HG02884 (cell line): ENCODE data around the gene PAFAH2.

Source experiments
- ATAC-seq: cut with Tn5 transposase; IDR thresholded peaks from one replicate; pipeline ENCODE4 v1.9.1; 2021; ENCODE audit warnings: mild to moderate bottlenecking, moderate library complexity; ENCODE audit not compliant: unreplicated experiment

Gene PAFAH2

GRCh38 chr1:25997828-25998761, at the start of gene PAFAH2:
PAFAH2 (minus strand) TSS chr1:25998063; CDS start chr1:25990816, 7,247 bp downstream.
- ATAC-seq: peak; percentile 90

DNA sequence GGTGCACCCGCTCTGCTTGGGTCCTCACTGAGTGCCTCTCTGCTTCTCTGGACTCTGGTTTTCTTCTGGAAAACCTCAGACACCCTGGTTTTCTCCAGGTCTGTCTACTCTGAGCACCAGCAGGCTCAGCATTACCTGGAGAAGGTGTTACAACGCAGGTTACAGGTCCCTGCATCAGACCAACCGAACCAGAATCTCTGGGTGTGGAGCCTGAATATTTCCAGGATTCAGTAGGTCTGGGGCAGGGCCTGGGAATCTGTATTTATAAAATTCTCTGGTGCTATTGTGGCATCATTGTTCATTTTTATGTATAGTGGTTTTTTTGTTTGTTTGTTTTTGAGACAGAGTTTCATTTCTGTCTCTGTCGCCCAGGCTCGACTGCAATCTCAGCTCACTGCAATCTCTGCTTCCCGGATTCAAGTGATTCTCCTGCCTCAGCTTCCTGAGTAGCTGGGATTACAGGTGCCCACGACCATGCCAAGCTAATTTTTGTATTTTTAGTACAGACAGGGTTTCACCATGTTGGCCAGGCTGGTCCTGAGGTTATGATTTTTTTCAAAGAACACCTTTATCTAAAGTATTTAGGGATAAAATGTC, 49.5 kb upstream of the PAFAH2 start:
- ATAC-seq: no peak

DNA sequence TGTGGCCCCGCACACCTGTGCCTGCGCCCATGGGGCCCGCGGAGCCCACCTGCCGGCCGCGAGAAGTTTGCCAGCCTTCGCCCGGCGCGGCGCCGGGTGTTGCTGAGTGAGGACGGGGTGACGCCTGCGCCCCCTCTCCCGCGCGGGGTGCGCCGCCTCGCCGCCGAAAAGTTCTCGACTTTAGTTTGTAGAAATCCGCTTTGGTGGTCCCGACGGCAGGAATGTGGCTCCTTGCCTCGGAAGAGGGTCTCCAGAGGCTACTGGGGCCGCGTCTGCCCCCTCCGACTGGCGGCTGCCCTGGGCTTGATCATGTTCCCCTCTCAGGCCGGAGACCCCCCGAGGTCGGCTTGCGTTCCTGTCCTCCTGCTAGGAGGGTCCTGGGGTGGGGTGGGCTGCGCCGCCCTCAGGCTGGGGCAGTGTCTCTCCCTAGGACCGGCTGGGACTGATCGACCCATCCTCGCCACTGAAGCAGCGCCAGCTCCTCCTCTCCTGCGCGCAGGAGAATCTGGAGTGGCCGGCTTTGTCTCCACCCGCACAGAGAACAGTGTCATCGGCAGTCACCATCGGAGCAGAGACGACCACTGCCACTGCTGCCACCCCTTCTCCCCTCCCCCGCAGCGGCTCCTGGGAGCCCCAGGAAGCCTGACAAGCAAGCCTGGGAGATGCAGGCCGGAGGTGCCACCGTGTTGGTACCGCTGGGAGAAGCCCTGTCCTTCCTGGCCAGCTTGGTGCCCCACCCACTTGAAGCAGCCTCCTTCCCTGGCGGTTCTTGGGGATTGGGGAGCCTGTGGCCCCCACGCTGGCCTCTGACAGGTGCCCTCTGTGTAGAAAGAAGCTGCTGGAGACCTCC, 48.6 kb upstream of the PAFAH2 start:
- no peak for ATAC-seq

DNA sequence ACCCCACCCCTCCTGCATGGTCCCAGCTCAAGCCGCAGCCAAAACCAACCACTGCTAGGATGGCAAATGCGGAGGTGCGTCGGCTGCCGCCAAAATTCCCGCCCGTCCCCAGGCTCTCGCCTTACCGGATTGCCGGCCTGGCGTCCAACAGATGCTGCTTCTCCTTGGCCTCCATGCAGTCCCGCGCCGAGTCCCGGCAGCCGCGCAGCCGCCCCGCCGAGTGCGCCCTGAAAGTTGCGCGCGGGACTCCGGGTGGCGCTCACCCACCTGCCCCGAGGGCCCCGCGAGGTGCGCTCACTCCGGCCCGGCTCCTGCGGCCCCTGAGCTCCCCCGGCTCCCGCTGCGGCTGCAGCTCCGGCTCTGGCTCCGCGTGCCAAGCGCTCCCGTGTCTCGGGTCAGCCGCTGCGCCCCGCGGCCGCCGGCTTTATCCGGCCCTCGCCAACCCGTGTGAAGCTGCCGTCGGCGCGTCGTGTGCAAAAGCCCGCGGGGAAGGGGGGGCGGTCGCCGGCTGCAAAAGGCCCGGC, 47.9 kb upstream of the PAFAH2 start, which contains the start of gene SLC30A2:
Gene SLC30A2, minus strand, starts transcription at position 397 of the 524 bp plus-strand sequence. Its CDS starts 222 bp downstream, at position 175.
- no peak for ATAC-seq

- no peak for ATAC-seq
Measured at GRCh38 chr1:26044971-26045721, 47.3 kb upstream of the PAFAH2 start.

DNA sequence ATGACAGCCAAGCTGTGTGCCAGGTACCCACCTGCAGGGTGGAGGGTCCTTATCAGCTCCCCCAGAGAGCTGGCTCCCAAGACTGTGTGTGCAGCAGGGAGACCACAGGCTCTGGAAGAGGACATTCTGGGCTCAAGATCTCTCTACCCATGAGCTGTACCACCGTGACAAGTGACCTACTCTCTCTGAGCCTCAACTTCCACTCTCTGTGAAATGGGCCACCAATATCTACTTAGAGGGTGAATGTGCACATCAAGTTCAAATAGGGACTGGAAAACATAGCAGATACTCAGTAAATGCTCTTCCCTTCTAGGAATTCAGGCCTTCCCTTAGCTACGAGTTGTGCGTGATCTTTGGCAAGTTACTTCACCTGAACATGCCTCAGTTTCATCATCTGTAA, 46.6 kb upstream of the PAFAH2 start:
- ATAC-seq: no peak

DNA sequence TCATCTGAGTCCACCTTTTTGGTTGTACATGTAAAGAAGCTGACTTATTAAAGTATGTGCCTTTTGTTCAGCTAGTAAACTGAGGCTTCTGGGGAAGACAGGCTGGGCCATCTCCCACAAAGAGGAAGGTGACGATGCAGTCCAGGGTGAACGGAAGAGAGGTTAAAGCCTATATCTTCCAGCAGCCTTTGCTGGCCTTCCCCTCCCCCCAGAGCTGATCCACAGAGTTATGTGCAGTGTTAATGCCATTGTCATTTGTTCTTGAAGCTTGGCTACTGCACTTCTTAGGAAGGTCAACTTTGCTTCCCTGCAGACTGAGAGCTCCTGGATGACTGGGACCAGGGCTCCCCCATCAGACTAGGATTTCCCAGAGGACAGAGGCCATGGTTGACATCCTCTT, 45.9 kb upstream of the PAFAH2 start:
- ATAC-seq: no peak

DNA sequence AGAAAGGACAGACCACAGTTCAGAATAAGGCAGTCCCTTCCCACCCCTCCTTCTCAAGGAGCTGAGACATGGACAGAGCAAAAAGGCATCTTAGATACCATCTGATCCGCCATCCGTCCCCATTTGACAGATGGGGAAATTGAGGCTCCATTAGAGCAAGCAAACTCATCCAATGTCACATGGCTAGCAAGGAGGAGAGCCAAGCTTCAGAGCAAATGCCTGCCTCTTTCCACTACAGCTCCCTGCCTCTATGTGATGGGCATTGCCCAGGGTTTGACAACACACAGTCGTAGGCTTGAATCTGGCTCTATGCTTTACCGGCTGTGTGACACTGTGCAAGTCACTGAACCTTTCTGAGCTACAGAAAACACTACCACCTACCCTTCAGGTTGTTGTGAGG, 44.1 kb upstream of the PAFAH2 start:
- no peak for ATAC-seq

DNA sequence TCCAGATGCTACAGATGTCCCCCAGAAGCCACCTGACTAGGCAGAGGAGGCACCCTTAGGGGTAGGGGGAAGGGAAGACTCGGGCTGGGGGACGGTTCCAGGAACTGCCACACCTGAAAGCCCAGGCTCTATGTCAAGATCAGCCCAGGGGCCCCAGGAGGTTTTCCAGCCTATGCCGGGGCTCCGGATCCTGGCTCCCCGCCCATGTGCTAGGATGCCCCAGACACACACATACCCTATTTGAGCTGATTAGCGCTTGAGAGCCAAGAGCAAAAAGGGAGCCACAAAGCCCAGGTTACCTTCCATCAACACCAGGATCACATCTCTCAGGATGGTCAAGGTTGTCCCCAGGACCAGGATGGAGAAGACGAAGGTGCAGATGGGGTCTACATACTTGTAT, 43.5 kb upstream of the PAFAH2 start:
- ATAC-seq: no peak

DNA sequence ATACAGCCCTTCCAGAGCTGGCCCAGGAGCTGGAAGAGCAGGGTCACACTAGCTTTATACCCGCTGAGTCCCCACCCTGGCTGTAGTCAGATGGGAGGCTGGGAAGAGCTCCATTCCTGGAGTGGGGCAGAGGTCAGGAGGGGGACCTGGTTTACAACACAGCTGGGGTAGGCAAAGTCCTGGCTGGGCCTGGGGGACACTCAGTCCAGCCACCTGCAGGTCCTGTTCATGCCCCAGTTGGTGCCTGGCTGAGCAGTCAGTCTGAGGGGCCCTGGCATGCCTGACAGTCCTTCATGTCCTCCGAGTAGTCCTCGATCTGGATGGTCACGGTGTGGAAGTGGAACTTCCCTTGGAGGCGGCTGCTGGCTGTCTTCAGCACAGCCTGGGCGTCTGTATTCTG, 41.0 kb upstream of the PAFAH2 start:
- ATAC-seq: no peak

DNA sequence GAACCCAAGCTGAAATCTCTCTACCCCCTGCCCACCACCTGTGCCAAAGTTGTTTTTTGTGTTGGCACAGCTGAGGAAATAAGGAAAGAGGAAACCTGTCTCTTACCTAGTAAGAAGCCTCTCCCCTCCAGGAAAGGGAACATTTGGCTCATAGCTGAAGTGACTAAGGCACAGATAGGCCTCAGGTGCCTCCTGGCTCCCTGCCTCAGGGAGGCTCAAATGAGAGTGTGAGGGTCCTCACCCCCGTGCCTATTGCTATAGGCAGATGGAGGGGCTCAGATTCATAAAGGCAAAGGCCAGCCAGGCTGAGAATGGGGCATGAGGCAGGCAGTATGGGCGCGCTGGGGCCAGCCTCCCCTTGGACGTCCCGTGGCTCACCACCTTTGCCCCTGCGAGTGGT, 40.6 kb upstream of the PAFAH2 start:
- no peak for ATAC-seq

- ATAC-seq: no peak
Measured at GRCh38 chr1:26037904-26038303, 40.0 kb upstream of the PAFAH2 start.

DNA sequence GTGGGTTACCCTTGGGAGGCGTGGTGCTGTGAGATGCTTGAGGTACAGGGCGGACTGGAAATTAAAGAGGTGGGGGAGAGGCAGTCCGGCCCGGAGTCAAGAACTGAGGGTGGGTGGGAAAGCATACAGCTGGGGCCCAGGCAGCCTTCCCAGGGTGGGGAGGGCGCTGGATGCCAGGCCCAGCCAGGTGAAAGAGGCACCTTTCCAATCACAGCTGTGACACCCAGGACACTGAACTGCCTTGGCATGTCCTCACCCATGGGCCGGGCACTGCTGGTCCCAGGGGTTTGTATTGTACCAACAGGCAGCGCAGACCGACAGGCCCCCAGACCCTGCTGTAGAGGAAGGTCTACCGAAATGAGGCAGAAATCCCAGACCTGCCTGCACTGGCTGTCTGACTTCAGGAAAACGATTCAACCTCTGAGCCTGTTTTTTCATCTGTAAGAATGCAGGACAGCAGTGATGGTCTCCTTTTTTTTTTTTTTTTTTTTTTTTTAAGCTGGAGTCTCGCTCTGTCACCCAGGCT, 39.0 kb upstream of the PAFAH2 start:
- ATAC-seq: no peak

DNA sequence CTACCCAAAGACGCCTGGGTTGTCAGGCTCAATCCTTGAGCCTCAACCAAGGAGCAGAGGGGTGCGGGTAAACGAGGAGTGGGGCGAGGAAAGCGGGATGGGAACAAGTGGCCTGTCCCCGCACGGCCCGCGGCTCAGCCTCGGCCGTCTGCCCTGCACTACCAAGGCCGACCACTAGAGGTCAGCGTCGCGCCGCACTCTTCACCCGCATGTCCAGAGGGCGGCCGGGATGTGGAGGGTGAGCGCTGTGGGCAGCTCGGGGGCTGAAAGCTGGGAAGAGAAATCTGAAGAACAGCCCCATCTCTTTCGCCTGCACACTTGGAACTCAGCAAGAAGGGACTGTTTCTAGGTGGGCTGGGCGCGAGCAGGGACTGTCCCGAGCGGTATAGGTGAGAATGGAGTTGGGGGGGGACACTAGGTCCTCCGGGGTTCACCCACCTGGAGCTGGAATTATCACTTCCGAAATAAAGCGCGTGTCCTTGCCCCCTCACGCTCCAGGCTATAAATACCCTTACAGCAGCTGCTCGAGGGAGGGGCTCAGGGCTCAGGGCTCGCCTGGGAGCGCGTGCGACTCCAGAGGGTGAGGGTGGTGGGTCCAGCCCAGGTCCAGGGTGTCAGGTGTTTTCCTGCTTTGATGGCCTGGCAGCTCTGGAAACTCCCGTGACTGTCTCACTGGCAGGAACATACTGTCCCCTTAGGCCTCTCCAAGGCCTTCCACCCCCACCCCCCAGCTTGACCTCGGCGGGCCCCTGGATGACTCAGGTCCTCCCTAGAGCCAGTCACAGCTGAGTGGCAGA, 38.3 kb upstream of the PAFAH2 start:
- peak; percentile 49 for ATAC-seq

DNA sequence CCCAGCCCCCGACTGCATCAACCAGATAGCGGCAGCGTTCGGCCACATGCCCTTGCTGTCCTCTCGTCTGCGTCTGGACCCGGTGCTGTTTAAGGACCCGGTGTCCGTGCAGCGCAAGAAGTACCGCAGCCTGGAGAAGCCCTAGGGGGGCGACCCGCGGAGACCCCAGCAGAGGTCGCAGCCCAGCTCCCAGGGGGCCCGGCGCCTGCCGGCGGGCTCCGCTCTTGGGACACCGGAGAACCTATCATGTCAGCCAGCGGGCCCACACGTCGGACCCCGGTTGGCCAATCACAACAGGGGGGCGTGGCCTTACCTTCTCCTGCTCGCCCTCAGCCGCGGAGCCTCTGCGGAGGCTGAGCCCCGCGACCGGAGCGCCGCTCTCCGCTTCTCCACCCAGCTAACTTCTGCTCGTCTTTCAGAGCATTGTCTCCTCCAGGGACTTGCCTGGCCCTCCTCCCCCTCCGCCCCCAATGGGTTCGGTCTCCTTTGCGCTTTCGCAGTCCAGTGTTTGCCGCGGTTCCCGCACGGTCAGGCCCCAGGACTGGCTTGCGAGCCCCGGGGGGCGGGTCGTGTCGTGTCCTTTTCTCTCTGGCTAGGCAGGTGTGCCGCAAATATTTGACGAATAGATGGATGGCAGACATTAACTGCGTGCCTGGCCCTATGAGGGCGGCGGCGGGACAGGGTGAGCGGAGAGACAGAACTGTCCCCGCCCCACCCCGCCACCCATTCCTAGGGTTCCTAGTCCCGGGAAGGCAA, 37.5 kb upstream of the PAFAH2 start:
- ATAC-seq: peak; percentile 74

DNA sequence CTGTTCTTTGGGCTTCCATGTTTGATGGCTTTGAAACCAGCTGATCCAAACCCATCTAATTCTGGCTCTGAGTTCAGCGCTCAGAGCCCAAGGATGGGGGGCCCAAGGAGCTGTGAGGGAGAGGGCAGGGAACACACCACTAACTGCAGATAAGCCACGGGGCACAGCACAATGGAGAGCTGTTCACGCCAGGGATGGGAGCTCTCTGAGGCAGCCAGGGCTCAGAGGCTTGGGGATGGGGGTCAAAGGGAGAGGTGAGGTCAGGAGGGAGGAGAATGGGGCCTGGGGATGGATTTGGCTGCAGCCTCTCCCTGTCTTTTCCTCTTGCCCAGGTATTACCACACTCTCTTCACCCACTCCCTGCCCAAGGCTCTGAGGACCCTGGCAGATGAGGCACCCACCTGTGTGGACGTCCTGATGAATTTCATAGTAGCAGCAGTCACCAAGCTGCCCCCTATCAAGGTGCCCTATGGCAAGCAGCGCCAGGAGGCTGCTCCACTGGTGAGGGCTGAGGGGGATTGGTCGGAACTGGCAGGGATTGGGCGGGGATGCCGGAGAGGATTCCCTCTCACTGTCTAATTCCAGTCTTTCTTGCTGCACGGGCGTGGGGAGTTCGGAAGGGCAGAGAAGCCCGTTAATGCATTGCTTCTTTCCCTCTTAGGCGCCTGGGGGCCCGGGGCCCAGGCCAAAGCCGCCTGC, 36.8 kb upstream of the PAFAH2 start:
- ATAC-seq: no peak

DNA sequence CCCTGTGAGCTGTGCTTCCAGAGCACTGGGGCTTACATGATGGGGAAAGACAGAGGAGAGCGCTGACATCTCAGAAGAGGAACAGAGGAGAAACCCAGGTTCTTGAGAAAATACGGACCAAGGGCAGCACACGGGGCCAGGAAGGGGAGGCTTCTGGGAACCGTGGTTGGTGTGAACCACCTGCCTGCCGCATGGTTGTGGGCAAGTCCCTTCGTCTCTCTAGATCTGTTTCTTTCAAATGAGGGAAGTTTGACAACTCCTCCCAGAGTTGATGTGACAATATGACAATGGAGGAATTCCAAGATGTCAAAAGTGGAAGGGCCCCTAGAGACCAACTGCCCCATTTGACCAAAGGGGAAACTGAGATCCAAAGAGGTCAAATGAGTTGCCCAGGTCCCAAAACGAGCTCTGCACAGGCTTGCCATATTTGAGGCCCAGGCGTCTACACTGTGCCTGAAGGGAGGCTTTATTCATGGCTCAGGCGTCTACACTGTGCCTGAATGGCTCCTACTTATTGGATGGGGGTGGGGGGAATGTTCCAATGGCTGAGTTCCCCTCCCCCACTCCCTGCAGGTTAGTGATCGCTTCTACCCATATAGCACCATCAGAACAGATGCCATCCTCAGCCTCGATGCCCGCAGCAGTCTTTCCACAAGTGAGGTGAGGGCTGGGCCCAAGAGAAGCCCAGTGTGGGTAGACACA, 34.9 kb upstream of the PAFAH2 start:
- ATAC-seq: no peak
